Activated CD4-positive, alpha-beta T cell treated with anti-CD3 and anti-CD28 coated beads for 36 hours (primary cell): ENCODE results near the gene C6orf62. TPM values are rescaled to one million over a fixed set of nuclear protein-coding genes. Genes with fewer than 3 reads are reported as not detected.
A peak's percentile ranks its signal among the peaks of the same experiment; 100 is the strongest.
"Not testable (repeated sequence)": the region's sequence is repeated elsewhere in the genome, so short reads cannot be mapped to it uniquely, and the experiment has no call there.

ENCODE experiments used
- ATAC-seq: fragments of 200-7000 bp; cut with Tn5 transposase; one replicate; pipeline ENCODE4 v1.10.0; 2021; ENCODE audit warnings: mild to moderate bottlenecking, moderate library complexity
- CTCF ChIA-PET: fragments of 350-600 bp; sonication (Branson Sonifier 250); formaldehyde crosslinking; loops from one replicate; lab custom pipeline; 2021; ENCODE audit warnings: antibody characterized with exemption; lab: Charles Lee
- POLR2A ChIA-PET: fragments of 350-600 bp; sonication (Branson Sonifier 250); formaldehyde crosslinking; loops from one replicate; lab custom pipeline; 2021; ENCODE audit warnings: antibody characterized with exemption, inconsistent platforms; lab: Charles Lee
- DNase-seq: peaks from one replicate; pipeline ENCODE4 v3.0.0-alpha.2; 2020
- H3K27ac Mint-ChIP-seq: one replicate; pipeline ENCODE4 v1.8.0; 2021; ENCODE audit warnings: mixed read lengths
- H3K27me3 Mint-ChIP-seq: one replicate; pipeline ENCODE4 v1.8.0; 2021; ENCODE audit warnings: mixed read lengths
- H3K36me3 Mint-ChIP-seq: one replicate; pipeline ENCODE4 v1.8.0; 2021; ENCODE audit warnings: low read depth, mixed read lengths
- H3K4me1 Mint-ChIP-seq: one replicate; pipeline ENCODE4 v1.8.0; 2021; ENCODE audit warnings: mixed read lengths
- H3K4me3 Mint-ChIP-seq: one replicate; pipeline ENCODE4 v1.8.0; 2021; ENCODE audit warnings: mild to moderate bottlenecking, moderate library complexity, mixed read lengths
- H3K9me3 Mint-ChIP-seq: one replicate; pipeline ENCODE4 v1.8.0; 2021; ENCODE audit warnings: low read depth, mixed read lengths
- intact Hi-C, 2 experiments: fragments of 100-400 bp; cut with DNase I in 1 of 2; cut with micrococcal nuclease in 1 of 2; formaldehyde crosslinking; loops; one replicate each; pipeline versions ENCODE4 v1.14.2 to v1.15.1; 2022 to 2024; cut with DNase I, micrococcal nuclease
- total RNA-seq, 2 experiments: library from RNA; stranded (reverse); gene quantifications; one replicate each; pipeline ENCODE4 v1.2.3, GENCODE V29; 2021

C6orf62 gene
- total RNA-seq, 2 experiments from 2014 or later: 141 to 147 TPM

DNA sequence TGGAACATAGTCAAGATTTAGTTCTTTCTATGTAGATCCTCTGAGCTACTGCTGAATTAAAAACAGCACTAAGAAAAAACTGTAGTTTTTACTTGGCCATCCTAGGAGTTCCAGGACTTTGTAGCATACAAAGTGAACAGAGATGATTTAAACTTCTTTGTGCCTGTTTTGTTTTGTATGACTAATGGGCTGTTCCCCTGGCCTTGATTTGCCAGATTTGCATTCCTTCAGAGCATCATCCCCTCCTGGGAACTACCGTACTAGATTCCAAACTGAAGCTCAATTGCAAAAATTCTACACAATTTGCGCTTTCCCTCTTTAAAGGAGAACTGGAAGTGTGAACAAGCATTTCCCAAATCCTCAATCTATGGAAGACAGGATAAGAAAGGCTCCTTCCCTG is 29.0 kb downstream of the C6orf62 start:
- Mint-ChIP-seq H3K27me3 (no peaks in the 10 kb centered on the region), H3K4me1 (peaks cover 26% of the 10 kb centered on the region), H3K9me3 (no peaks in the 10 kb centered on the region), H3K27ac (no peak overlapping the region), H3K4me3 (no peak overlapping the region), H3K36me3 (peaks cover 11% of the 10 kb centered on the region)
- intact Hi-C loops: loop anchor here in 1 of 2 experiments (10.0 kb wide), 2 partner anchors 165 to 285 kb away; partner anchors contain the start of gene MRS2
- CTCF ChIA-PET: interaction anchor here (0.5 to 1.2 kb wide), 5 partner anchors 85 to 109 kb away, joined by 3 to 5 read pairs (median 4); no protein-coding TSS in a partner anchor
- DNase-seq (no peak), ATAC-seq (no peak)
- POLR2A ChIA-PET: no interaction called here

GRCh38 chr6:24686946-24687345 is 32.0 kb downstream of the C6orf62 start:
- ChIA-PET CTCF (interaction anchor here (0.6 to 0.8 kb wide), 4 partner anchors 72 to 139 kb away, joined by 3 read pairs; no protein-coding TSS in a partner anchor), POLR2A (no interaction called here)
- DNase-seq (no peak), ATAC-seq (no peak)
- H3K4me1 Mint-ChIP-seq: peaks cover 17% of the 10 kb centered on the region
- H3K4me3 Mint-ChIP-seq: no peak overlapping the region
- no peaks in the 10 kb centered on the region for H3K27me3 Mint-ChIP-seq
- intact Hi-C loops: no loop called here
- no peaks in the 10 kb centered on the region for H3K9me3 Mint-ChIP-seq
- no peak overlapping the region for H3K27ac Mint-ChIP-seq
- H3K36me3 Mint-ChIP-seq: peaks cover 11% of the 10 kb centered on the region

DNA sequence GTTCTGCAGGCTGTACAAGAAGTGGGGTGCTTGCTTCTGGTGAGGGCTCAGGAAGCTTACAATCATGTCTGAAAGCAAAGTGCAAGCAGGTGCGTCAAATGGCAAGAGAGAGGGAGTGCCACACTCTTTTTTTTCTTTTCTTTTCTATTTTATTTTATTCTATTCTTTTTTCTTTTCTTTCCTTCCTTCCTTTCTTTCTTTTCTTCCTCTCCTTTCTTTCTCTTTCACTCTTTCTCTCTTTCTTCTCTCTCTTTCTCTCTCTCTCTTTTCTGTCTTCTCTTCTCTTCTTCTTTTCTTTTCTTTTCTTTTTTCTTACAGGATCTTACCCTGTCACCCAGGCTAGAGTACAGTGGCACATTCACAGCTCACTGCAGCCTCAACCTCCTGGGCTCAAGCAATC is 32.5 kb downstream of the C6orf62 start:
- ChIA-PET CTCF (interaction anchor here (0.6 to 0.8 kb wide), 3 partner anchors 95 to 139 kb away, joined by 3 read pairs; no protein-coding TSS in a partner anchor), POLR2A (no interaction called here)
- Mint-ChIP-seq H3K27me3 (no peaks in the 10 kb centered on the region), H3K9me3 (no peaks in the 10 kb centered on the region), H3K4me3 (no peak overlapping the region), H3K4me1 (peaks cover 12% of the 10 kb centered on the region), H3K27ac (no peak overlapping the region), H3K36me3 (peaks cover 11% of the 10 kb centered on the region)
- ATAC-seq: no peak
- DNase-seq: no peak
- intact Hi-C loops: no loop called here

- Mint-ChIP-seq H3K4me3 (no peak overlapping the region), H3K27me3 (no peaks in the 10 kb centered on the region), H3K27ac (no peak overlapping the region), H3K36me3 (peaks cover 6% of the 10 kb centered on the region), H3K4me1 (no peaks in the 10 kb centered on the region), H3K9me3 (no peaks in the 10 kb centered on the region)
- ChIA-PET POLR2A (interaction anchor here (0.6 kb wide), 1 partner anchor 33 kb away, joined by 5 read pairs; no protein-coding TSS in a partner anchor), CTCF (interaction anchor here (0.6 to 1.4 kb wide), 2 partner anchors 29 to 136 kb away, joined by 3 to 4 read pairs; no protein-coding TSS in a partner anchor)
- ATAC-seq: no peak
- no peak for DNase-seq
- intact Hi-C loops: no loop called here
Measured at GRCh38 chr6:24683297-24684296, 35.4 kb downstream of the C6orf62 start.

- H3K4me1 Mint-ChIP-seq: no peaks in the 10 kb centered on the region
- POLR2A ChIA-PET: interaction anchor here (0.6 kb wide), 1 partner anchor 345 kb away, joined by 3 read pairs; no protein-coding TSS in a partner anchor
- no peak overlapping the region for H3K4me3 Mint-ChIP-seq
- DNase-seq: no peak
- CTCF ChIA-PET: no interaction called here
- intact Hi-C loops: no loop called here
- no peaks in the 10 kb centered on the region for H3K27me3 Mint-ChIP-seq
- no peak overlapping the region for H3K27ac Mint-ChIP-seq
- no peaks in the 10 kb centered on the region for H3K9me3 Mint-ChIP-seq
- ATAC-seq: no peak
- H3K36me3 Mint-ChIP-seq: peaks cover 2% of the 10 kb centered on the region
Measured at GRCh38 chr6:24680582-24680981, 38.4 kb downstream of the C6orf62 start.

DNA sequence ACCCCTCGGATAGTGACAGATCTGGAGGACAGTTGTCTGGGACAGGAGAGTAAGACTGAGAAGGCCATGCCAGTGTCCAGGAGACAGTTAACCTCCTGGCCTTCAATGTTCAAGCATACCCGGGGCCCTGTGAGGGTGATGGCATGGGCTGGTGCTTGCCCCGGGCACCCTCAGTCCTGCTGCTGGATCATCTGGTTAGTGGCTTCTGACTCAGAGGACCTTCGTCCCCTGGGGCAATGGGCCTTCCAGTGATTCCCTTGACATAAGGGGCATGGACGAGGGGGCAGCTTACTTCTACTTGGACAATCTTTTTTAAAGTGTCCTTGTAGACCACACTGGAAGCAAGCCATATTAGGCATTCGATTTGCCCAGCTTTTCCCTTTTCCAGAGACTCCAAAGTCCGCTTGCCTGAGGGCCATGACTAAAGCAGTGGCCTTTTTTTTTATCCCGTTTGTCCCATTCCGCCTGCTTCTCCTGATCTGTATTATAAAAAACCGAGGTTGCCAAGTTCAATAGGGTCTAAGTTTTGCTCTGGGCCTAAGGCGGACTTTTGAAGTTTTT is 40.1 kb downstream of the C6orf62 start:
- DNase-seq, H3K36me3 Mint-ChIP-seq, ATAC-seq, intact Hi-C loops, H3K27ac Mint-ChIP-seq, POLR2A ChIA-PET, H3K4me3 Mint-ChIP-seq, CTCF ChIA-PET, H3K4me1 Mint-ChIP-seq, H3K9me3 Mint-ChIP-seq, H3K27me3 Mint-ChIP-seq: not testable (repeated sequence)

- Mint-ChIP-seq H3K4me1 (peaks cover 6% of the 10 kb centered on the region), H3K9me3 (peaks cover 15% of the 10 kb centered on the region), H3K4me3 (no peak overlapping the region), H3K27ac (no peak overlapping the region), H3K27me3 (no peaks in the 10 kb centered on the region), H3K36me3 (peaks cover 34% of the 10 kb centered on the region)
- intact Hi-C loops: no loop called here
- ChIA-PET POLR2A (no interaction called here), CTCF (no interaction called here)
- DNase-seq: no peak
- no peak for ATAC-seq
Measured at GRCh38 chr6:24673625-24674024, 45.3 kb downstream of the C6orf62 start.

DNA sequence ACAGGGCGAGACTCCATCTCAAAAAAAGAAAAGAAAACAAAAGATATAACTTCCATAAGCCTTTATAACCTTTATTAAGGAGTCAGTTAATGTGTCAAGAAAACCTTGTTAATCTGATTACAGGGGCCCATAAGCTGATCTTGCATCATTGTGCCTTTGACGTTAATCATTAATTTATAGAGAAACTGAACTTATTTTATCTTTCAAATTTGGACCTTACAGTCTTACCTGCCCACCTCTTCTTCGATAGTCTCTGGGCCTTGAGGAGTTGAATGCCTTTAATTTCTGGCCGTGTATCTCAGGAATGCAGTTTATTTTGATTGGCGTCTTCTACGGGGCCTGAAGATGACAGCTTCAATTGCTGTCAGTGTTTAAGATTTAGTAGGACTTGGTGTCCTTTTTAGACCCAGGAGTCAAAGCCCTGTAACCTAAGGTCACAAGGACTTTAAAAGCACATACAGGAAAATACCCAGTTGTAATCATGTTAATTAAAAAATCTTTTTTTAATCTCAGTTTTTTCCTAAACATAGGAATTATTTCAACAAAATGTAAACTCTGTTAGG is 46.3 kb downstream of the C6orf62 start:
- peaks cover 12% of the 10 kb centered on the region for H3K4me1 Mint-ChIP-seq
- no peaks in the 10 kb centered on the region for H3K27me3 Mint-ChIP-seq
- intact Hi-C loops: no loop called here
- no peak for ATAC-seq
- peaks cover 34% of the 10 kb centered on the region for H3K36me3 Mint-ChIP-seq
- POLR2A ChIA-PET: no interaction called here
- H3K4me3 Mint-ChIP-seq: no peak overlapping the region
- CTCF ChIA-PET: no interaction called here
- peaks cover 15% of the 10 kb centered on the region for H3K9me3 Mint-ChIP-seq
- DNase-seq: no peak
- no peak overlapping the region for H3K27ac Mint-ChIP-seq

GRCh38 chr6:24671077-24671476 is 47.9 kb downstream of the C6orf62 start:
- H3K36me3 Mint-ChIP-seq: peaks cover 48% of the 10 kb centered on the region
- POLR2A ChIA-PET, H3K27ac Mint-ChIP-seq, DNase-seq, H3K4me3 Mint-ChIP-seq, intact Hi-C loops, H3K27me3 Mint-ChIP-seq, ATAC-seq: not testable (repeated sequence)
- CTCF ChIA-PET: interaction anchor here (0.7 to 1.2 kb wide), 2 partner anchors 25 to 130 kb away, joined by 3 read pairs; partner anchors contain the start of gene KIAA0319
- peaks cover 15% of the 10 kb centered on the region for H3K9me3 Mint-ChIP-seq
- H3K4me1 Mint-ChIP-seq: peaks cover 16% of the 10 kb centered on the region

DNA sequence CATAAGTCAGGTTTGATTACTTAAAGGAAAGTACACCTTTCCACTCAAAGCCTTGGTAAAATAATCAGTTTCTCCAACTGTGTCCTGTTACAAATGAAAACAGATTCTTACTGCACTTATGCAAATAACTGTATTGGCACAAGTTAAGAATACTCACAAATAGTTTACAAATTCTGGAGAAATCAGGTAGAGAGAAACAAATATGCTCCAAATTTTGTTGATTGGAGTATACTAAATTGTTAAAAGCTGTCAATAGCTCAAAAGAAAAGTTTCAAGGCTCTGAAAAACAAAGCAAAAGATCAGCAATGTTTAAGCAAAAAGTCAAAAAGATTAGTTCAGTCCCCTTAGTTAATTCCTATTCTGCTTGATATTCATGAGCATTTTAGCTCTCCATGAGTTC is 48.5 kb downstream of the C6orf62 start:
- CTCF ChIA-PET: interaction anchor here (0.7 to 1.2 kb wide), 2 partner anchors 24 to 129 kb away, joined by 3 read pairs; partner anchors contain the start of gene KIAA0319
- Mint-ChIP-seq H3K9me3 (peaks cover 15% of the 10 kb centered on the region), H3K4me1 (peaks cover 19% of the 10 kb centered on the region), H3K36me3 (peaks cover 45% of the 10 kb centered on the region)
- H3K27me3 Mint-ChIP-seq, H3K27ac Mint-ChIP-seq, DNase-seq, ATAC-seq, POLR2A ChIA-PET, intact Hi-C loops, H3K4me3 Mint-ChIP-seq: not testable (repeated sequence)

DNA sequence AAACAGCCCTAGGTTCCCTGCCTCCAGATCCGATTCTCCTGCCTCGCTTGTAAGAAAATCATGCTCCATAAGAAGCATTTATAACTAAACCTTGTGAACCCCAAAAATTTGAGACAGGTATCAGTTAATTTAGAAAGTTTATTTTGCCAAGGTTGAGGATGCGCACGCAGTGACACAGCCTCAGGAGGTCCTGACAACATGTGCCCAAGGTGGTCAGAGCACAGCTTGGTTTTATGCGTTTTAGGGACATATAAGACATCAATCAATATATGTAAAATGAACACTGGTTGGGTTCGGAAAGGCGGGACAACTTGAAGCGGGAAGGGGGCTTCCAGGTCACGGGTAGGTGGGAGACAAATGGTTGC is 50.0 kb downstream of the C6orf62 start:
- H3K4me1 Mint-ChIP-seq: peaks cover 34% of the 10 kb centered on the region
- intact Hi-C loops: loop anchor here in 1 of 2 experiments (5.0 kb wide), 1 partner anchor 33 kb away; no protein-coding TSS in a partner anchor
- ChIA-PET POLR2A (interaction anchor here (1.2 kb wide), 1 partner anchor 49 kb away, joined by 5 read pairs; no protein-coding TSS in a partner anchor), CTCF (interaction anchor here (0.7 to 1.2 kb wide), 2 partner anchors 87 to 259 kb away, joined by 3 read pairs; no protein-coding TSS in a partner anchor)
- H3K4me3 Mint-ChIP-seq: peak overlapping the region; percentile 90
- no peaks in the 10 kb centered on the region for H3K27me3 Mint-ChIP-seq
- ATAC-seq (no peak), DNase-seq (no peak)
- peaks cover 15% of the 10 kb centered on the region for H3K9me3 Mint-ChIP-seq
- H3K36me3 Mint-ChIP-seq: peaks cover 50% of the 10 kb centered on the region
- no peak overlapping the region for H3K27ac Mint-ChIP-seq
